GM13976 (cell line): ENCODE measurements around the gene WDR17.

ENCODE experiments used
- DNase-seq: peaks from one replicate; pipeline ENCODE4 v3.0.0; 2012; ENCODE audit warnings: low spot score
- CTCF ChIP-seq: IDR thresholded peaks from 2 replicates; pipeline ENCODE4 v1.5.1; 2012; ENCODE audit warnings: borderline replicate concordance, mild to moderate bottlenecking; ENCODE audit not compliant: insufficient read depth; ENCODE audit errors: extremely low read depth, missing control alignments, control extremely low read depth
- in situ Hi-C: fragments of 300-500 bp; cut with MboI; formaldehyde crosslinking; loops from one replicate; pipeline ENCODE4 v1.12.0; 2022; ENCODE audit warnings: low sequenced_read_pairs, mixed read lengths, inconsistent platforms; ENCODE audit not compliant: unreplicated experiment

Gene WDR17

GRCh38 chr4:176186671-176187395 lies 121.2 kb downstream of the WDR17 start:
- no peak for DNase-seq
- in situ Hi-C loops, result no loop called here
- no peak for TF ChIP-seq CTCF

- DNase-seq, result no peak
- in situ Hi-C loops, result no loop called here
- TF ChIP-seq CTCF, result no peak
These were observed 122.0 kb downstream of the WDR17 start for GRCh38 chr4:176187624-176188023.

- no peak for DNase-seq
- TF ChIP-seq CTCF, result no peak
- in situ Hi-C loops, result no loop called here
These were observed 123.0 kb downstream of the WDR17 start for GRCh38 chr4:176188654-176189053.

GRCh38 chr4:176189891-176190795 lies 124.5 kb downstream of the WDR17 start:
- DNase-seq, result no peak
- in situ Hi-C loops, result no loop called here
- no peak for TF ChIP-seq CTCF

- in situ Hi-C loops, result no loop called here
- TF ChIP-seq CTCF, result no peak
- DNase-seq, result no peak
These were observed 126.3 kb downstream of the WDR17 start for GRCh38 chr4:176191974-176192373.

GRCh38 chr4:176193126-176193525 lies 127.5 kb downstream of the WDR17 start:
- DNase-seq, result no peak
- no peak for TF ChIP-seq CTCF
- in situ Hi-C loops, result no loop called here
